Natural killer cell (primary cell): ENCODE results near the gene SH3BP5. TPM values are rescaled to one million over a fixed set of nuclear protein-coding genes. Genes with fewer than 3 reads are reported as not detected.

Experiments
- ATAC-seq, 3 donors: fragments of 150-1000 bp in 2 of 3; fragments of 200-7000 bp in 1 of 3; cut with Tn5 transposase; 1 replicate in 1 of 3; 2 replicates in 2 of 3; pipeline ENCODE4 v1.10.0; 2021; ENCODE audit warnings: mild to moderate bottlenecking in 2 of 3, moderate library complexity in 2 of 3
- DNase-seq, 2 donors: peaks; one replicate each; pipeline versions ENCODE4 v3.0.0 to v3.0.0-alpha.2; 2013 to 2021; ENCODE audit warnings: mixed read lengths in 1 of 2
- H3K27ac ChIP-seq: one replicate; pipeline ENCODE4 v1.5.1; 2013; ENCODE audit warnings: mild to moderate bottlenecking, low read length
- H3K27me3 ChIP-seq: one replicate; pipeline ENCODE4 v1.6.1; 2013; ENCODE audit warnings: low read length; ENCODE audit not compliant: control insufficient read depth, insufficient read depth
- H3K36me3 ChIP-seq: one replicate; pipeline ENCODE4 v1.6.1; 2013; ENCODE audit warnings: low read length; ENCODE audit not compliant: control insufficient read depth, insufficient read depth
- H3K4me1 ChIP-seq: one replicate; pipeline ENCODE4 v1.6.1; 2013; ENCODE audit warnings: low read length; ENCODE audit not compliant: control insufficient read depth, insufficient read depth
- H3K4me3 ChIP-seq: one replicate; pipeline ENCODE4 v1.5.1; 2013; ENCODE audit warnings: low read length
- H3K9me3 ChIP-seq: one replicate; pipeline ENCODE4 v1.6.1; 2013; ENCODE audit warnings: low read length; ENCODE audit not compliant: control insufficient read depth, insufficient read depth
- H3K27ac Mint-ChIP-seq, 2 donors: one replicate each; pipeline ENCODE4 v1.8.0; 2022; ENCODE audit warnings: mild to moderate bottlenecking in 2 of 2, mixed read lengths in 2 of 2, moderate library complexity in 1 of 2
- H3K27me3 Mint-ChIP-seq, 2 donors: one replicate each; pipeline ENCODE4 v1.8.0; 2022; ENCODE audit warnings: low read depth in 2 of 2, mixed read lengths in 2 of 2
- H3K36me3 Mint-ChIP-seq: one replicate; pipeline ENCODE4 v1.8.0; 2022; ENCODE audit warnings: mixed read lengths
- H3K4me1 Mint-ChIP-seq, 2 donors: one replicate each; pipeline ENCODE4 v1.8.0; 2022; ENCODE audit warnings: mixed read lengths in 2 of 2
- H3K4me3 Mint-ChIP-seq: one replicate; pipeline ENCODE4 v1.8.0; 2022; ENCODE audit warnings: mild to moderate bottlenecking, moderate library complexity, mixed read lengths
- H3K9me3 Mint-ChIP-seq, 2 donors: one replicate each; pipeline ENCODE4 v1.8.0; 2022; ENCODE audit warnings: mixed read lengths in 2 of 2
- WGBS: methylation state at CpG from one replicate; pipeline ENCODE4 v1.1.7; 2013; ENCODE audit warnings: missing lambda C conversion rate; ENCODE audit not compliant: insufficient coverage; 5-methylcytosine and 5-hydroxymethylcytosine counted together
- intact Hi-C: fragments of 100-400 bp; cut with micrococcal nuclease; formaldehyde crosslinking; loops from one replicate; pipeline ENCODE4 v1.14.2; 2022
- total RNA-seq, 4 donors: library from RNA; stranded (reverse); fragments of 120-200 nt in 1 of 4; gene quantifications; one replicate each; pipeline versions ENCODE4 v1.2.3 to v1.2.4, GENCODE V29; 2013 to 2022
- TF ChIP-seq, protein P1 (sequence below): fragments of 200-600 bp; IDR thresholded peaks from one replicate; pipeline ENCODE4 v1.8.0; 2022; ENCODE audit warnings: antibody characterized with exemption

SH3BP5 gene
- total RNA-seq, 3 donors from 2014 or later (not counting 1 experiment from before 2014, with no cell fraction given), result 89.4 to 129 (median 91.0) TPM

DNA sequence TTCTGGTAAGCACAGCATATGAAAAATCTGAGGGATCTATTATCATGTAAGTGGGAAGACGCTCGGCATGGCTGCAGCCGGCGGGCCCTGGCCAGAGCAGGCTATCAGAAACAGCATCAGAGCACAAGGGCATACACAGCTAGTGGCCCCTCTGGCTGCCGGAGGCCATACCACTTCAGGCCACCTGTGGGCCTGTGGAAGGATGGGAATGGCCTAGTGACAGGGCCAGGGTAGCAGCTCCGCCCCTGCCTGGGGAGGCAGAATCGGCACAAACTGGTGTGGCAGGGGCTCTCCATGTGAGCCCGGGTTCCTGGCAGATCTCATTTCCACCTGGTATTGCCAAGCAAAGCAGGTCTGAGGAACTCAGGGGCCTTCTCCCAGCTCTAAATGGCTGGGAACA lies 46.4 kb downstream of the SH3BP5 start:
- DNase-seq, result no peak
- H3K4me3 ChIP-seq, result no peak overlapping the region
- TF ChIP-seq, protein P1, sequence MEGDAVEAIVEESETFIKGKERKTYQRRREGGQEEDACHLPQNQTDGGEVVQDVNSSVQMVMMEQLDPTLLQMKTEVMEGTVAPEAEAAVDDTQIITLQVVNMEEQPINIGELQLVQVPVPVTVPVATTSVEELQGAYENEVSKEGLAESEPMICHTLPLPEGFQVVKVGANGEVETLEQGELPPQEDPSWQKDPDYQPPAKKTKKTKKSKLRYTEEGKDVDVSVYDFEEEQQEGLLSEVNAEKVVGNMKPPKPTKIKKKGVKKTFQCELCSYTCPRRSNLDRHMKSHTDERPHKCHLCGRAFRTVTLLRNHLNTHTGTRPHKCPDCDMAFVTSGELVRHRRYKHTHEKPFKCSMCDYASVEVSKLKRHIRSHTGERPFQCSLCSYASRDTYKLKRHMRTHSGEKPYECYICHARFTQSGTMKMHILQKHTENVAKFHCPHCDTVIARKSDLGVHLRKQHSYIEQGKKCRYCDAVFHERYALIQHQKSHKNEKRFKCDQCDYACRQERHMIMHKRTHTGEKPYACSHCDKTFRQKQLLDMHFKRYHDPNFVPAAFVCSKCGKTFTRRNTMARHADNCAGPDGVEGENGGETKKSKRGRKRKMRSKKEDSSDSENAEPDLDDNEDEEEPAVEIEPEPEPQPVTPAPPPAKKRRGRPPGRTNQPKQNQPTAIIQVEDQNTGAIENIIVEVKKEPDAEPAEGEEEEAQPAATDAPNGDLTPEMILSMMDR, result no peak
- H3K4me1 ChIP-seq, result peaks cover 78% of the 10 kb centered on the region
- no peak for ATAC-seq
- no peaks in the 10 kb centered on the region for H3K9me3 ChIP-seq
- H3K36me3 Mint-ChIP-seq, result no peaks in the 10 kb centered on the region
- peaks cover 29% of the 10 kb centered on the region for H3K36me3 ChIP-seq
- 95% methylated on average over 8 of the region's 8 CpGs for WGBS
- no peaks in the 10 kb centered on the region for H3K27me3 ChIP-seq
- no peak overlapping the region for H3K27ac ChIP-seq
- intact Hi-C loops, result no loop called here
- H3K9me3 Mint-ChIP-seq, result no peaks in the 10 kb centered on the region
- H3K27me3 Mint-ChIP-seq, result no peaks in the 10 kb centered on the region
- H3K4me3 Mint-ChIP-seq, result no peak overlapping the region
- peaks cover 94 to 97% of the 10 kb centered on the region in 2 donors for H3K4me1 Mint-ChIP-seq
- peak overlapping the region; percentile 87 to 97 for H3K27ac Mint-ChIP-seq

DNA sequence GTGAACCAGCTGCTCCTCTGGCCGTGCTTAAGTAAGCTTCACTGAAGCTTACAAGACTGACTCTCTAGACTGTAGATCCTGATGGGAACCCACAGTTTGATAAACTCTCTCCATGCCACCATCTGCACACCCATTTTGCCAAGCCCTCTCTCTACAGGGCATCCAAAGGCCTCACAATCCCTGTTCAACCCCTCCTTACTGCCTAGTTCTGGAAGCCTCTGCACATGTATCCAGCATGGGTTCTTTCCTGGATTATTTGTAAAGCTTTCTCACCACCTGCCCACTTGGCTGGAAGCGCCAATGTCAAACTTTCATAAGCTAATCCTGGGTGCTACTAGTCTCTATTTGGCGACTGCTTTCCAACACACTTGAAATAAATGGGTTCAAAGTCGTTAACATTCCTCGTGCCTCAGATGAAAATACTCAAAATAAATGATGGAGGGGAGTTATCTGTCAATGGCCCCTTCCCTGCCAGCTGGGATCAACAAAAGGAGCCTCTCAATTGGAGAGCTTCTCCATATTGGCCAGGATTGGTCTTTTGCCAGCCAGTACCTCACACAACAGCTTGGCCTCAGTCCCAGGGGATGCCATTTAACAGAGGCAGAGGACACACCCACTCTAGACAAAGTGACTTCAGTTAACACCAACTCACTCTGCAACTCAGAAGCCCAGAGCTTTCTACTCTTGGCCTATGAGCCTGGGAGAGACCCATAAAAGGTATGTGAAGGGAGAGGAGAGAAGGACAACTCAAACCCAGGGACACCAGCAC lies 48.1 kb downstream of the SH3BP5 start:
- Histone ChIP-seq H3K27ac (peak overlapping the region; percentile 21), H3K9me3 (no peaks in the 10 kb centered on the region), H3K4me1 (peaks cover 76% of the 10 kb centered on the region), H3K27me3 (no peaks in the 10 kb centered on the region), H3K36me3 (peaks cover 29% of the 10 kb centered on the region), H3K4me3 (no peak overlapping the region)
- no peaks in the 10 kb centered on the region for H3K36me3 Mint-ChIP-seq
- peak in 1 of 3 donors; percentile 7 for ATAC-seq
- WGBS, result 88% methylated on average over 4 of the region's 5 CpGs
- peaks cover 97 to 99% of the 10 kb centered on the region in 2 donors for H3K4me1 Mint-ChIP-seq
- H3K9me3 Mint-ChIP-seq, result no peaks in the 10 kb centered on the region
- no peak for DNase-seq
- peak overlapping the region; percentile 61 to 79 for H3K27ac Mint-ChIP-seq
- no peaks in the 10 kb centered on the region for H3K27me3 Mint-ChIP-seq
- intact Hi-C loops, result no loop called here
- TF ChIP-seq, protein P1, result no peak
- H3K4me3 Mint-ChIP-seq, result peak overlapping the region; percentile 69

DNA sequence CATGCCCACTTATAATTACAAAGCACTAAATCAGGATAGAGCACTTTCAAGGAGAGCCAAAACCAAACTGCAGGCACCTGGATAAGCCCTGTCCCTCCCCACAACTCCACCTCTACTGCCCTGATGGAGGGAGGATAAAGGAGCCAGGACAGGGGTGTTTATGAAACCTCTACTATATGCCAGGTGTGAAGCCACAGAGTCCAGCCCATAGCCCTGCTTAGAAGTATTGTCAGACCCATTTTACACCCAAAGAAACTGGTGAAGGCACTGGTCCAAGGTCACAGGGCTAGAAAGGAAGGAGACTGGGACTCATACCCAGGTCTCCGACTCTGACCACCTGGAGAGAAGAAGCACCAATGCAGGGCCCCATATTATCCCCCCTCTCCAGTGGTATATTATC lies 48.7 kb downstream of the SH3BP5 start:
- H3K4me1 ChIP-seq, result peaks cover 71% of the 10 kb centered on the region
- H3K4me3 Mint-ChIP-seq, result peak overlapping the region; percentile 69

More for the DNA sequence above, 48.7 kb downstream of the SH3BP5 start:
- Mint-ChIP-seq H3K27me3 (no peaks in the 10 kb centered on the region), H3K4me1 (peaks cover 97 to 99% of the 10 kb centered on the region in 2 donors), H3K27ac (peak overlapping the region; percentile 61 to 79), H3K9me3 (no peaks in the 10 kb centered on the region), H3K36me3 (no peaks in the 10 kb centered on the region)
- Histone ChIP-seq H3K36me3 (peaks cover 29% of the 10 kb centered on the region), H3K9me3 (no peaks in the 10 kb centered on the region), H3K4me3 (no peak overlapping the region), H3K27ac (peak overlapping the region; percentile 21), H3K27me3 (no peaks in the 10 kb centered on the region)
- no peak for DNase-seq
- intact Hi-C loops, result no loop called here
- TF ChIP-seq, protein P1, result no peak
- no CpG with 5 or more reads among the region's 1 CpG for WGBS
- peak in 2 of 3 donors; percentile 41 to 58 for ATAC-seq
